Mesenchymal stem cell (in vitro differentiated cells and primary cell): ENCODE data around the gene DOCK3.
"Not testable (repeated sequence)": the region's sequence is repeated elsewhere in the genome, so short reads cannot be mapped to it uniquely, and the experiment has no call there.

Experiments
- DNase-seq: peaks from one replicate; pipeline ENCODE4 v3.0.0-alpha.2; 2013
- H2AFZ ChIP-seq: one replicate; pipeline ENCODE4 v1.6.1; 2013; ENCODE audit warnings: low read depth, mild to moderate bottlenecking, control low read depth, inconsistent platforms, low read length, moderate library complexity
- H2AK5ac ChIP-seq: 2 replicates; pipeline ENCODE4 v1.6.1; 2013; ENCODE audit warnings: low read length, moderate library complexity, mild to moderate bottlenecking, inconsistent platforms; ENCODE audit not compliant: severe bottlenecking
- H2BK120ac ChIP-seq: one replicate; pipeline ENCODE4 v1.6.1; 2013; ENCODE audit warnings: low read depth, mild to moderate bottlenecking, inconsistent platforms, low read length, moderate library complexity
- H2BK12ac ChIP-seq, 2 experiments: one replicate each; pipeline ENCODE4 v1.6.1; 2013; ENCODE audit warnings: inconsistent platforms in 2 of 2, low read length in 2 of 2, mild to moderate bottlenecking in 2 of 2, moderate library complexity in 2 of 2, control low read depth in 1 of 2
- H2BK15ac ChIP-seq: one replicate; pipeline ENCODE4 v1.6.1; 2013; ENCODE audit warnings: mild to moderate bottlenecking, low read depth, inconsistent platforms; ENCODE audit not compliant: poor library complexity, severe bottlenecking
- H2BK5ac ChIP-seq: 2 replicates; pipeline ENCODE4 v1.6.1; 2013; ENCODE audit warnings: low read depth, mild to moderate bottlenecking, low read length, control low read depth, inconsistent platforms; ENCODE audit not compliant: poor library complexity, severe bottlenecking
- H3K14ac ChIP-seq, 2 experiments: one replicate each; pipeline ENCODE4 v1.6.1; 2013; ENCODE audit warnings: inconsistent platforms in 2 of 2, low read length in 2 of 2, control low read depth in 1 of 2, mild to moderate bottlenecking in 1 of 2, moderate library complexity in 1 of 2
- H3K18ac ChIP-seq, 2 experiments: one replicate each; pipeline ENCODE4 v1.6.1; 2013; ENCODE audit warnings: inconsistent platforms in 2 of 2, low read length in 2 of 2, control low read depth in 1 of 2, low read depth in 1 of 2, mild to moderate bottlenecking in 1 of 2
- H3K23ac ChIP-seq, 2 experiments: one replicate each; pipeline ENCODE4 v1.6.1; 2013; ENCODE audit warnings: inconsistent platforms in 2 of 2, low read length in 2 of 2, mild to moderate bottlenecking in 2 of 2, moderate library complexity in 2 of 2, control low read depth in 1 of 2
- H3K27ac ChIP-seq: 2 replicates; pipeline ENCODE4 v1.5.1; 2013; ENCODE audit warnings: mild to moderate bottlenecking, moderate library complexity, low read length, control low read depth, inconsistent platforms; ENCODE audit not compliant: poor library complexity, severe bottlenecking
- H3K27me3 ChIP-seq, 2 experiments: 2 replicates each; pipeline versions ENCODE4 v1.6.1 to v1.7.0; 2013; ENCODE audit warnings: low read length in 2 of 2, mild to moderate bottlenecking in 2 of 2, moderate library complexity in 2 of 2, control low read depth in 1 of 2, inconsistent platforms in 1 of 2; ENCODE audit not compliant: control insufficient read depth in 1 of 2, insufficient read depth in 1 of 2
- H3K36me3 ChIP-seq, 2 experiments: 2 replicates each; pipeline versions ENCODE4 v1.6.1 to v1.7.0; 2013; ENCODE audit warnings: low read length in 2 of 2, control low read depth in 1 of 2, inconsistent platforms in 1 of 2, low read depth in 1 of 2, mild to moderate bottlenecking in 1 of 2; ENCODE audit not compliant: insufficient read depth in 2 of 2, control insufficient read depth in 1 of 2
- H3K4ac ChIP-seq, 2 experiments: one replicate each; pipeline ENCODE4 v1.6.1; 2013; ENCODE audit warnings: inconsistent platforms in 2 of 2, low read length in 2 of 2, mild to moderate bottlenecking in 2 of 2, moderate library complexity in 2 of 2, control low read depth in 1 of 2, low read depth in 1 of 2
- H3K4me1 ChIP-seq: 2 replicates; pipeline ENCODE4 v1.6.1; 2013; ENCODE audit warnings: low read depth, low read length, control low read depth; ENCODE audit not compliant: control insufficient read depth, insufficient read depth
- H3K4me2 ChIP-seq: 2 replicates; pipeline ENCODE4 v1.6.1; 2013; ENCODE audit warnings: low read length, mild to moderate bottlenecking, inconsistent platforms; ENCODE audit not compliant: poor library complexity, severe bottlenecking
- H3K4me3 ChIP-seq, 2 experiments: 2 replicates each; pipeline versions ENCODE4 v1.5.1 to v1.7.0; 2013; ENCODE audit warnings: low read length in 2 of 2, mild to moderate bottlenecking in 2 of 2, control low read depth in 1 of 2, low read depth in 1 of 2; ENCODE audit not compliant: insufficient read depth in 1 of 2
- H3K79me1 ChIP-seq: replicated peaks from 2 replicates; pipeline ENCODE4 v1.6.1; 2013; ENCODE audit warnings: mild to moderate bottlenecking, control low read depth, low read length, inconsistent platforms; ENCODE audit not compliant: poor library complexity, severe bottlenecking
- H3K9ac ChIP-seq: 2 replicates; pipeline ENCODE4 v1.7.0; 2013; ENCODE audit warnings: mild to moderate bottlenecking, low read length, moderate library complexity
- H3K9me3 ChIP-seq: 2 replicates; pipeline ENCODE4 v1.7.0; 2013; ENCODE audit warnings: mild to moderate bottlenecking, low read length; ENCODE audit not compliant: control insufficient read depth
- H4K8ac ChIP-seq: one replicate; pipeline ENCODE4 v1.6.1; 2013; ENCODE audit warnings: inconsistent platforms, mild to moderate bottlenecking, low read length, moderate library complexity
- H4K91ac ChIP-seq: one replicate; pipeline ENCODE4 v1.6.1; 2013; ENCODE audit warnings: mild to moderate bottlenecking, low read length, inconsistent platforms
- WGBS: methylation state at CpG from one replicate; pipeline ENCODE4 v1.1.7; 2013; ENCODE audit warnings: mixed read lengths; 5-methylcytosine and 5-hydroxymethylcytosine counted together

Gene DOCK3

GRCh38 chr3:50972029-50972428 lies 297.3 kb downstream of the DOCK3 start:
- Histone ChIP-seq H2AFZ (no peak overlapping the region), H3K4me2 (no peak overlapping the region), H3K9me3 (peaks cover 7% of the 10 kb centered on the region)

GRCh38 chr3:50978586-50978985 lies 303.9 kb downstream of the DOCK3 start:
- H4K91ac ChIP-seq, H4K8ac ChIP-seq, H2BK5ac ChIP-seq, H3K4me2 ChIP-seq, H3K14ac ChIP-seq, H3K18ac ChIP-seq, H3K4ac ChIP-seq, H3K36me3 ChIP-seq, H3K27ac ChIP-seq, H3K23ac ChIP-seq, H2BK12ac ChIP-seq, DNase-seq, H2BK120ac ChIP-seq, H3K9ac ChIP-seq, H3K27me3 ChIP-seq, H3K79me1 ChIP-seq, H3K4me3 ChIP-seq, H2AK5ac ChIP-seq, H3K4me1 ChIP-seq, H2AFZ ChIP-seq, H2BK15ac ChIP-seq, H3K9me3 ChIP-seq: not testable (repeated sequence)
- WGBS = 61% methylated on average over 17 of the region's 18 CpGs

More at GRCh38 chr3:50972029-50972428, 297.3 kb downstream of the DOCK3 start:
- H3K27ac ChIP-seq = no peak overlapping the region
- H2BK12ac ChIP-seq = no peak overlapping the region
- WGBS = 100% methylated on average over 1 of the region's 2 CpGs
- no peak overlapping the region for H3K4me3 ChIP-seq
- H3K23ac ChIP-seq = no peak overlapping the region
- no peak overlapping the region for H2BK15ac ChIP-seq
- H3K4ac ChIP-seq = no peak overlapping the region
- H3K9ac ChIP-seq = no peak overlapping the region
- H3K27me3 ChIP-seq = no peaks in the 10 kb centered on the region
- no peak for DNase-seq
- H3K36me3 ChIP-seq = no peaks in the 10 kb centered on the region
- no peak overlapping the region for H2BK120ac ChIP-seq
- no peak overlapping the region for H4K8ac ChIP-seq
- H3K79me1 ChIP-seq = no peaks in the 10 kb centered on the region
- no peak overlapping the region for H4K91ac ChIP-seq
- no peak overlapping the region for H2AK5ac ChIP-seq
- no peaks in the 10 kb centered on the region for H3K4me1 ChIP-seq
- H3K18ac ChIP-seq = no peak overlapping the region
- H3K14ac ChIP-seq = no peak overlapping the region
- H2BK5ac ChIP-seq = no peak overlapping the region

GRCh38 chr3:50978991-50979667 lies 304.4 kb downstream of the DOCK3 start:
- no peak overlapping the region for H3K4me2 ChIP-seq
- no peak overlapping the region for H3K4me3 ChIP-seq
- no peak overlapping the region for H2AK5ac ChIP-seq
- no peak overlapping the region for H2AFZ ChIP-seq
- no peaks in the 10 kb centered on the region for H3K79me1 ChIP-seq
- no peaks in the 10 kb centered on the region for H3K27me3 ChIP-seq
- no peak overlapping the region for H3K27ac ChIP-seq
- no peak overlapping the region for H3K23ac ChIP-seq
- no peak overlapping the region for H2BK12ac ChIP-seq
- H2BK5ac ChIP-seq = no peak overlapping the region
- H3K4me1 ChIP-seq = no peaks in the 10 kb centered on the region
- H4K91ac ChIP-seq = no peak overlapping the region
- H3K9me3 ChIP-seq = no peaks in the 10 kb centered on the region
- no peak overlapping the region for H2BK15ac ChIP-seq
- 85% methylated on average over 6 of the region's 15 CpGs for WGBS
- DNase-seq = no peak
- no peak overlapping the region for H3K9ac ChIP-seq
- H3K18ac ChIP-seq = no peak overlapping the region
- H3K14ac ChIP-seq = no peak overlapping the region
- no peak overlapping the region for H3K4ac ChIP-seq
- H4K8ac ChIP-seq = no peak overlapping the region
- H2BK120ac ChIP-seq = no peak overlapping the region
- no peaks in the 10 kb centered on the region for H3K36me3 ChIP-seq

GRCh38 chr3:50982540-50983325 lies 308.0 kb downstream of the DOCK3 start:
- no peaks in the 10 kb centered on the region for H3K36me3 ChIP-seq

More at GRCh38 chr3:50982540-50983325, 308.0 kb downstream of the DOCK3 start:
- DNase-seq = no peak
- H3K4me2 ChIP-seq = no peak overlapping the region
- H3K4me1 ChIP-seq = no peaks in the 10 kb centered on the region
- no peaks in the 10 kb centered on the region for H3K27me3 ChIP-seq
- no peak overlapping the region for H4K91ac ChIP-seq
- no peak overlapping the region for H3K9ac ChIP-seq
- H3K4ac ChIP-seq = no peak overlapping the region
- H3K23ac ChIP-seq = no peak overlapping the region
- no peak overlapping the region for H4K8ac ChIP-seq
- no peaks in the 10 kb centered on the region for H3K79me1 ChIP-seq
- H2BK15ac ChIP-seq = no peak overlapping the region
- WGBS = 79% methylated on average over 9 of the region's 9 CpGs
- no peak overlapping the region for H2BK12ac ChIP-seq
- H3K18ac ChIP-seq = no peak overlapping the region
- no peak overlapping the region for H2AK5ac ChIP-seq
- no peak overlapping the region for H3K14ac ChIP-seq
- no peak overlapping the region for H3K4me3 ChIP-seq
- H3K9me3 ChIP-seq = no peaks in the 10 kb centered on the region
- no peak overlapping the region for H2AFZ ChIP-seq
- no peak overlapping the region for H3K27ac ChIP-seq
- H2BK5ac ChIP-seq = no peak overlapping the region
- no peak overlapping the region for H2BK120ac ChIP-seq
